ENCODE data around the gene NPAT.

The NPAT gene

DNA sequence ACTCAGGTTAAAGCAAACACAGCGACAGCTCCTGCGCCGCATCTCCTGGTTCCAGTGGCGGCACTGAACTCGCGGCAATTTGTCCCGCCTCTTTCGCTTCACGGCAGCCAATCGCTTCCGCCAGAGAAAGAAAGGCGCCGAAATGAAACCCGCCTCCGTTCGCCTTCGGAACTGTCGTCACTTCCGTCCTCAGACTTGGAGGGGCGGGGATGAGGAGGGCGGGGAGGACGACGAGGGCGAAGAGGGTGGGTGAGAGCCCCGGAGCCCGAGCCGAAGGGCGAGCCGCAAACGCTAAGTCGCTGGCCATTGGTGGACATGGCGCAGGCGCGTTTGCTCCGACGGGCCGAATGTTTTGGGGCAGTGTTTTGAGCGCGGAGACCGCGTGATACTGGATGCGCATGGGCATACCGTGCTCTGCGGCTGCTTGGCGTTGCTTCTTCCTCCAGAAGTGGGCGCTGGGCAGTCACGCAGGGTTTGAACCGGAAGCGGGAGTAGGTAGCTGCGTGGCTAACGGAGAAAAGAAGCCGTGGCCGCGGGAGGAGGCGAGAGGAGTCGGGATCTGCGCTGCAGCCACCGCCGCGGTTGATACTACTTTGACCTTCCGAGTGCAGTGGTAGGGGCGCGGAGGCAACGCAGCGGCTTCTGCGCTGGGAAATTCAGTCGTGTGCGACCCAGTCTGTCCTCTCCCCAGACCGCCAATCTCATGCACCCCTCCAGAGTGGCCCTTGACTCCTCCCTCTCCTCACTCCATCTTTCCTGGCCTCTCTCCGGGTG, at the start of gene NPAT, which contains the start of gene ATM:
NPAT (minus strand) TSS at position 65 of the 774 bp plus-strand sequence. CDS start 102 bp downstream, outside the sequence.
ATM (plus strand) TSS at position 494 of the 774 bp plus-strand sequence. CDS start 4,558 bp downstream, outside the sequence.
- in situ Hi-C loops (cut with HindIII; ENCODE audit: low pct_ligation_motif_present, low pct_unique_long_range_greater_than_20kb, low sequenced_read_pairs) = no loop called here
- peak; percentile 98 for DNase-seq

DNA sequence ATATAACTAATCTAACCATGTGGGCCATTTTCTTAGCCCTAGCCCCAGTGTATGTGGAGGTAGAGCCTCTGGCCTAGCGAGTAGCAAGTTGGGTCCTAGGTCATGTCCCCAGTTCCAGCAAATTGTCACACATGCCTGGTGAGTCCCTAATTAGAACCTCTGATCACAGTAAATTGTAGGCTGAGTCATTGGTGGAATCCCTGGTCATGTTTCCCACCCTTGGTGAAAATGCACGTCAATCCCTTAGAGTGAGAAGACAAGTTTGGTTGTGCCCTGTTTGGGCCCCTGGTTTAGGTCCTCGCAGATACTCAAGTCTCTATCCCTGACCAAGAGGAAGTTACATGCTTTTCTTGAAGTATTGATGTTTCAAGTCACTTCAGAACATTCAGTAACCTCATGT, 47.1 kb upstream of the NPAT start:
- in situ Hi-C loops (cut with HindIII; ENCODE audit: low pct_ligation_motif_present, low pct_unique_long_range_greater_than_20kb, low sequenced_read_pairs) = no loop called here
- DNase-seq = no peak

DNA sequence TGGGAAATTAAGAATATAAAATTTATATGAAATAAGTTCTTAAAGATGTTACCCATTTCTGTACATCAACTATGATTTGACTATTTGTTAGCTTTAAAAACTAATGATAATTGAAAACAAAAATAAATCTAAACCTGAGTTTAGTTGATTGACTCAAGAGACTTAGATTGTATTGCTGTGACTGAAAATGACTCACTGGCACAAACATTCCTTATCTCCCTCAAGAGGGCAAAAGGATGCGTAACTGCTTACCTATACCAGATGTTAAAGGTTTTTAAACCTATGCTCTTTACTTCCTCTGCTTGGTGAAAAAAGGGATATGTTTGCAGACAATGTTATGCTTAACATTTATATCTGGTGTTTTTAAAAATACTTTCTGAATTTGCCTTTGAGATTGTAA, 30.7 kb upstream of the NPAT start:
- in situ Hi-C loops (cut with HindIII; ENCODE audit: low pct_ligation_motif_present, low pct_unique_long_range_greater_than_20kb, low sequenced_read_pairs) = no loop called here
- peak; percentile 2 for DNase-seq

DNA sequence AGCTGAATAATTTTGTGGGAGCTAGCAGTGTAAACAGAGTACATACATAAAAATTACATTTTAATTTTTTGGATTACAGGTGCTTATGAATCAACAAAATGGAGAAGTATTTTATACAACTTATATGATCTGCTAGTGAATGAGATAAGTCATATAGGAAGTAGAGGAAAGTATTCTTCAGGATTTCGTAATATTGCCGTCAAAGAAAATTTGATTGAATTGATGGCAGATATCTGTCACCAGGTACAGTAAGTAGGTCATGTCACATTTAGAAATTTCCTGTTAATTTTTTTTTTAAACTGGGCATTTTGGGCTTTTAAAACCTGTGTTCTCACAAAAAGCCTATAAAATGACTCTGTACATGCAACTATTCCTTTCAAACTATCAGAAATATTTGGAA, 24.4 kb upstream of the NPAT start:
- in situ Hi-C loops (cut with HindIII; ENCODE audit: low pct_ligation_motif_present, low pct_unique_long_range_greater_than_20kb, low sequenced_read_pairs) = no loop called here
- DNase-seq = no peak

DNA sequence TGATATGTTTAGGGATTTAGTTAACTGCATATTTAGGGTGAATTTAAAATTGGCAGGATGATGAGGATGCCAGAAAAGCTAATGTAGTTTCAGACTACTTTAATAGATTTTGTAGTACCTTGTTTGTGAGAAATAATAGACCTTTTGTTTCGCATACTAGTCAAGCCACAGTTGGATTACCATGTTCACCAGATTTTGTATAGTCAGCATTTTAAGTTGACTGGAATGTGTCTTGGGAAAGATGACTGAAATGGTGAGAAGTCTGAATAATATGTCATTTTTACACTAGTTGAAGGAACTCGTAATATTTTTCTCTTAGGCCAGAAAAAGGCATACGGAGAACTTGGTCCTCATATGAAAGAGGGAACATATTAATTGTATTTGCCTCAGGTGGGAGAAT, 23.9 kb upstream of the NPAT start:
- DNase-seq = no peak
- in situ Hi-C loops (cut with HindIII; ENCODE audit: low pct_ligation_motif_present, low pct_unique_long_range_greater_than_20kb, low sequenced_read_pairs) = no loop called here

DNA sequence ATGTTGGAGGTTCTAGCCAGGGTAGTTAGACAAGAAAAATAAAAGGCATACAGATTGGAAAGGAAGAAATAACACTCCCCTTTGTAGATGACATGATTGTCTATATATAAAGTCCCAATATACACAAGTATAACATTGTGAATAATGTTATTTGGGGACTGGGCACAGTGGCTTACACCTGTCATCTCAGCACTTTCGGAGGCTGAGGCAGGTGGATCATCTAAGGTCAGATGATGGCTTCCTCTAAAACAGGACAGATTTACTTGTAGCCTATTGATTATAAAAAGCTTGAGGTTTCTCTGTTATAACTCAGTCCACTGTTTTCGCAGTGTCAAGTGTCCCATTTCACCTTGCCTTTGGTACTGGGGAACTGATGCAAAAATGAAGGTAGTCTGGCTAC, 20.0 kb upstream of the NPAT start:
- in situ Hi-C loops (cut with HindIII; ENCODE audit: low pct_ligation_motif_present, low pct_unique_long_range_greater_than_20kb, low sequenced_read_pairs) = no loop called here
- no peak for DNase-seq

DNA sequence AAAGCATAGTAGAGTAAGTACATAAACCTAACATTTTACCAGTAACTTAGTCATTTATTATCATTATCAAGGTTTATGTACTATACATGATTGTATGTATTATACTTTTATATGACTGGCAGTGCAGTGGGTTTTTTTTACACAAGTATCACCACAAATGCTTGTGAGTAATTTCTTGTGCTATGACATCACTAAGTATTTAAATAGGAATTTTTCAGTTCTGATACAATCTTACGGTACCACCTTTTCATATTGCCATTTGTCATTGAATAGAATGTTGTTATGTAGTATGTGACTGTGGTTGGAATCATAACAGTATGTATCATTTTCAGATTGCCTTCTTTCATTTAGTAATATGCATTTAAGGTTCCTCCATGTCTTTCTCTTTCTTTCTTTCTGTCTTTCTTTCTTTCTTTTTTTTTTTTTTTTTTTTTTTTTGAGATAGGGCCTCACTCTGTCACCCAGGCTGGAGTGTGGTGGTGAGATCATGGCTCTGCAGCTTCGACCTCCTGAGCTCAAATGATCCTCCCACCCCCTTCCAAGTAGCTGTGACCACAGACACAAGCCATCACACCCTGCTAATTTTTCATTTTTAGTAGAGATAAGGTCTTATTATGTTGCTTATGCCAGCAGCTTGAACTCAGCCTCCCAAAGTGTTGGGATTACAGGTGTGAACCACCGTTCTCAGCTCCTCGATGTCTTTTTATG, 19.0 kb upstream of the NPAT start:
- DNase-seq = no peak
- in situ Hi-C loops (cut with HindIII; ENCODE audit: low pct_ligation_motif_present, low pct_unique_long_range_greater_than_20kb, low sequenced_read_pairs) = no loop called here

DNA sequence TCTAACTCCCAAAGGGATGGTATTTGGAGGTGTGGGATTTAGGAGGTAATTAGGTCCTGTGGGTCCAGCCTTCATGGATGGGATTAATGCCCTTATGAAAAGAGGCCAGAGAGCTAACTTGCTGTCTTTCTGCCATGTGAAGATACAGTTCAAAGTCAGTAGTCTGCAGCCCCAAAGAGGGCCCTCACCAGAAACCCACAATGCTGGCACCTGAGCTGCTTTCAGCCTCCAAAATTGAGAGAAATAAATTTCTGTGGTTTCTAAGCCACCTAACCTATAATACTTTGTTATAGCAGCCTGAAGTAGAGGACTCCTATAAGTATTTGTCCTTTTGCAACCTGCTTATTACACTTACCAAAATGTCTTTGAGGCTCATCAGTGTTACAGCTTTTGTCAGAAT, 16.6 kb upstream of the NPAT start:
- no peak for DNase-seq
- in situ Hi-C loops (cut with HindIII; ENCODE audit: low pct_ligation_motif_present, low pct_unique_long_range_greater_than_20kb, low sequenced_read_pairs) = no loop called here

DNA sequence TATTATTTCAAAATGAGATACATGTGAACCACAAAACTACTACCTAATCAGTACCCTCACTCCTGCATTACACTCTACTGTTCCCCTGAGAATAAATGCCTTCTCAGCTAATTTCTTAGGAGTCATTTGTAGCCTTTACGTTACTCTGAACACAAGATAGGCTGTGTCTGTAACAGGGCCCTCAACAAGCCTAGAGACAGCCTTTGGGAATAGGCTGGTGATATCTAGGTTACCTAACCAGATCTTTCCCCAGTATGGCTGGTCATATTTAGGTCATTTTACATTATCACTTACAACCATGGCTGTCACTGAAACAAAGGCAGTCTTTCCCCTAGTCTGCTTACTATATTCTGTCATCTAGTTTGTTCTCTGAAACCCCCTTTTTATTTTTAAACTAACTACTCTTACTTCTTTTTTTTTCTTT, 14.6 kb upstream of the NPAT start:
- no peak for DNase-seq
- in situ Hi-C loops (cut with HindIII; ENCODE audit: low pct_ligation_motif_present, low pct_unique_long_range_greater_than_20kb, low sequenced_read_pairs) = no loop called here

DNA sequence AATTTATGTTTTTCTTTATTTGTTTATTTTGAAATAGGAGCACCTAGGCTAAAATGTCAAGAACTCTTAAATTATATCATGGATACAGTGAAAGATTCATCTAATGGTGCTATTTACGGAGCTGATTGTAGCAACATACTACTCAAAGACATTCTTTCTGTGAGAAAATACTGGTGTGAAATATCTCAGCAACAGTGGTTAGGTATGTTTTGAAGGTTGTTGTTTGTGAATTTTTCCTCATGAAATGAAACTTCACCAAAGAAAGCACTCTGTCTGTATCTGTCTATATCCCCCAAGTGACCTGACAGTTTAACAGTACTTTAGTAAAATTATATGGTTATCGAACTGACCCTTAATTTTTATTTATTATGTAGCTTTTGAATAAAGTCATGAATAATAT, 13.2 kb upstream of the NPAT start:
- in situ Hi-C loops (cut with HindIII; ENCODE audit: low pct_ligation_motif_present, low pct_unique_long_range_greater_than_20kb, low sequenced_read_pairs) = no loop called here
- DNase-seq = no peak

DNA sequence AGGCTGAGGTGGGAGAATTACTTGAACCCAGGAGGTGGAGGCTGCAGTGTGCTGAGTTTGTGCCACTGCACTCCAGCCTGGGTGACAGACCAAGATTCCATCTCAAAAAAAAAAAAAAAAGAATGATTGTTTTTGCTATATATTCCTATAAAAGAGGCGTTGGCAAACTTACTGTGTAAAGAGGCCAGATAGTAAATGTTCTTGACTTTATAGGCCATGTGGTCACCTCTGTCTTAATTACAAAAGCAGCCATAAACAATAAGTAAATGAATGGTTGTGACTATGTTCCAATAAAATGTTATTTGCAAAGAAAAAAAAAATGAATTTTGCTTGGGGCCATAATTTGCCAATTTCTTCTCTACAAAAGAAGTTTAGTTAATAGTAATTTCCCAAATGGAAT, 12.8 kb upstream of the NPAT start:
- DNase-seq = no peak
- in situ Hi-C loops (cut with HindIII; ENCODE audit: low pct_ligation_motif_present, low pct_unique_long_range_greater_than_20kb, low sequenced_read_pairs) = no loop called here

DNA sequence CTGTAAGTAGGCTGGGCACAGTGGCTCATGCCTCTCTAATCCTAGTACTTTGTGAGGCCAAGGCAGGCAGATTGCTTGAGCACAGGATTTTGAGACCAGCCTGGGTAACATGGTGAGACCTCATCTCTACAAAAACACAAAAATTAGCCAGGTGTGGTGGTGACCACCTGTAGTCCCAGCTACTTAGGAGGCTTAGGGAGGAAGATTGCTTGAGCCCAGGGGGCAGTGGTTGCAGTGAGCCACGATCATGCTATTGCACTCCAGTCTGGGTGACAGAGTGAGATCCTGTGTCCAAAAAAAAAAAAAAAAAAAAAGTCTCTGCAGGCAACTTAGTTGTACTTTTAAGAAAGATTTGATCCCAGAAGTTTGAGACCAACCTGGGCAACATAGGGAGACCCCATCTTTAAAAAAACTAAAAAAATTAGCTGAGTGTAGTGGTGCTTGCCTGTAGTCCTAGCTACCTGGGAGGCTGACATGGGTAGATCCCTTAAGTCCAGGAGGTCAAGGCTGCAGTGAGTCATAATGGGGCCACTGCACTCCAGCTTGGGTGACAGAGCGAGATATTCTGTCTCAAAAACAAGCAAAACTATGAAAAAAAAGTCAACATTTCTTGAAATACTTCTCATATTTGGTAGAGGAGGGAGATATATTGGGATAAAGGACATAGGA, 11.0 kb upstream of the NPAT start:
- in situ Hi-C loops (cut with HindIII; ENCODE audit: low pct_ligation_motif_present, low pct_unique_long_range_greater_than_20kb, low sequenced_read_pairs) = no loop called here
- no peak for DNase-seq

DNA sequence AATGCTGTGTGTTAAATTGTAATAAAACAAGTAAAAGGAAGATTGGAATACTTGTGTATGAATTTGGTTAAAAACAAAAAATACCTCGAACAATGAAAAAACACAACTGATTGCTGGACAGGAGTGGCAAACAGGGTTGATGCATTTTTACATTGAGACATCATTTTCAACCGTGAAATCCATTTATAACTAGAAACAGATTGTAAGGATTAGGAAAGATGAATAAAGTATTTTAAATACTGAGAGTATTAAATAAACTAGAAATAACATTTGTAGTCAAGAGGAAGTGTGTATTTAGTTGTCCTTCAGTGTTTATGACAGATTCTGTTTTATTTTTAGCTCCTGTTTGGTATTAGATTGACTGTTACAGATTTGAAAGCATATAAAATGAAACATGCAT, 5.8 kb upstream of the NPAT start:
- in situ Hi-C loops (cut with HindIII; ENCODE audit: low pct_ligation_motif_present, low pct_unique_long_range_greater_than_20kb, low sequenced_read_pairs) = no loop called here
- no peak for DNase-seq

DNA sequence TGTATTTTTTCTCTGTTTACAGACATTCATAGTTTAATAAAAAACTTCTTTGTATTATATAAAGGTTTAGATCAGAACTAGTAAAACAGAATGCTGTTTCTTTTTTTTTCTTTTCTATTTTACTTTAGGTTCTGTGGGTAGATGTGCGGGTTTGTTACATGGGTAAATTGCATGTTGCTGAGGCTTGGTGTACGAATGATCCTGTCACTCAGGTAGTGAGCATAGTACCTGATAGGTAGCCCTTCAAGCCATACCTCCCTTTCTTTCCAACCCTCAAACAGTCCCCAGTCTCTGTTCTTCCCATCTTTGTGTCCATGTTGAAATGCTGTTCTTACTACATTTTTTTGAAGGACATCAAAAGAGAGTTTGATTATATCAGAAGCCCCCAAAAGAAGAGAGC, 3.6 kb upstream of the NPAT start:
- DNase-seq = no peak
- in situ Hi-C loops (cut with HindIII; ENCODE audit: low pct_ligation_motif_present, low pct_unique_long_range_greater_than_20kb, low sequenced_read_pairs) = no loop called here

DNA sequence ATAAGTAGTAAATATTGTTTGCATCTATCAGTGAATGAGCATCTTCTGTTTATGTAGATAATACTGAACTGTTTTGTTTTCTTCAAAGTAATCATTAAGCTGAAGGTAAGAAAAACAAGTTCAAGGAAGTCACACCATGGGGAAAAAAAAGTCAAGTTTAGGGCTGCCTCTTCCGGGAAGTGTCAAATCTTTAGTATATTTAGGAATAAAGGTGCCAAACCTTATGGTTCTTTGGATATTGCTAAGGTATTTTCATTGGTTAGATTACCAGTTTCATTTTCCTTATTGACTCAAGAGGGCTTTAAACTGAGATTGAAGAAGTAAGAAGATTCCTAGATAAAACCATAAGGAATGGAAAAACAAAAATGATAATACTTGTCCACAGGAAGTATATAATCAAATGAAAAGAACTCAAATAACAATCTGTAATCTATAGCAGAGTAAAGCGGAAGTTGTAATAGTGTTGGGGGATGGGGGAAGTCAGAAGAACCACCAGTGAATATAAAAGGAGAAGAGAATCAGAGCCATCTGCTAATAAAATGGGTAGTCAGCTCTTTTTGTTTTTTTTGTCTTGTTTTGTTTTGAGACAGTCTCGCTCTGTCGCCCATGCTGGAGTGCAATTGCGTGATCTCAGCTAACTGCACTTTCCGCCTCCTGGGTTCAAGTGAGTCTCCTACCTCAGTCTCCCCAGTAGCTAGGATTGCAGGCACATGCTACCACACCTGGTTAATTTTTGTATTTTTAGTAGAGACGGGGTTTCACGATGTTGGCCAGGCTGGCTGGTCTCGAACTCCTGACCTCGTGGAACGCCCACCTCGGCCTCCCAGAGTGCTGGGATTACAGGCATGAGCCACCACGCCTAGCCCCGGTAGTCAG, 2.7 kb upstream of the NPAT start:
- DNase-seq = peak; percentile 32
- in situ Hi-C loops (cut with HindIII; ENCODE audit: low pct_ligation_motif_present, low pct_unique_long_range_greater_than_20kb, low sequenced_read_pairs) = no loop called here

DNA sequence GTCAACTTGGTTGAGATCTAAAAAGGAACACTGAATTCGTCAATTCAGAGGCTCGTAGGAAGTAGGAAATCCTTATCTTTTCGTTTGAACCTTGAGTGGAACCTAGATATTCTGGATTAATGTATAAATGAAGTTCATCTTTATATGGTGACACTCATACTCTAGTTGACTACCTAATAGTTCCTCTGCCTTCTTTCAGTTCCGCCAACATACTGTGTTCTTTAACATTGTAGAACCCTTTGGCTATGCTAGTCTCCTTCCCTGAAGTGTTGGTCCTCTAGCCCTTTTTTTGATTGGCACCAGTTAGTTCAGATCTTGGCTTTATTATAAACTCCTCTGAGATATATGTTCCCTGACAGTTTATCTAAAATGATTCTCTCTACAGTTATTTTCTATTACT, 1.9 kb upstream of the NPAT start:
- no peak for DNase-seq
- in situ Hi-C loops (cut with HindIII; ENCODE audit: low pct_ligation_motif_present, low pct_unique_long_range_greater_than_20kb, low sequenced_read_pairs) = no loop called here

DNA sequence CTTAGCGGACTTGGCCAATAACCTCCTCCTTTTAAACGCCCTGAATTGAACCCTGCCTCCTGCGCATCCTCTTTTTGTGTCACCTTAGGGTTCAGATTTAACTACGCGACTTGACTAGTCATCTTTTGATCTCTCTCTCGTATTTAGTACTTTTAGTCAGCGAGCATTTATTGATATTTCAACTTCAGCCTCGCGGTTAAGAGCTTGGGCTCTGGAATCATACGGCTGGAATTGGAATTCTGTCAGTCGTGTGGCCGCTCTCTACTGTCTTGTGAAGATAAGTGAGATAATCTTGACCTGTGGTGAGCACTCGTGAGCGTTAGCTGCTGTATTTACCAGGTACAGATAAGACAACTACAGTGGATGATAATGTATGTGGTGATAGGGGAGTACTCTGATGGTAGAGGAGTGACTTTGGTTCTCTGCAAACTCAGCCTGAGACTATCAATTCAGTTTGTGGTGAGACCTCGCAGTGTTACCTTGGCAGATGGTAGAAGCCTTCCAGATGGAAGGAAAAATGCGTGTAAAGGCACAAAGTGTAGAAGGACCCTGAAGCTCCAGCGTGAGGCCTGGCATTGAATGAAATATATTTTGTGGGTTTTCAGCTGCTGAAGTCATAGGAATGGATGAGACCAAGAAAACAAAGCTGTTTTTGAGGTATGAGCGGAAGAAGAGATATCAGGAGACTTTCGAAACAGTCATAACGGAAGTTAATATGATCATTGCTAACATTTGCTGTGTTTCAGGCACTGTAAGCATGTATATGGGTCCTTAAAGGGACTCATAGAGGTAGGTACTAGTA, 1.1 kb upstream of the NPAT start:
- in situ Hi-C loops (cut with HindIII; ENCODE audit: low pct_ligation_motif_present, low pct_unique_long_range_greater_than_20kb, low sequenced_read_pairs) = no loop called here

More for the DNA sequence above, 1.1 kb upstream of the NPAT start:
- peak; percentile 2 for DNase-seq

Data from ACHN (cell line).